Suprapubic skin (tissue), 4 donors: Measurements from ENCODE around the gene TP73. TPM values are rescaled to one million over a fixed set of nuclear protein-coding genes. Genes with fewer than 3 reads are reported as not detected.

Experiments
- DNase-seq, 2 donors: peaks; one replicate each; pipeline ENCODE4 v3.0.0-alpha.2; 2019; ENCODE audit warnings: low spot score in 2 of 2
- H3K27ac ChIP-seq: fragments of 200-600 bp; sonication (generic); one replicate; pipeline ENCODE4 v1.5.1; 2019
- H3K27me3 ChIP-seq: fragments of 200-600 bp; sonication (generic); one replicate; pipeline ENCODE4 v1.5.1; 2019
- H3K36me3 ChIP-seq: fragments of 200-600 bp; sonication (generic); one replicate; pipeline ENCODE4 v1.5.1; 2019
- H3K4me1 ChIP-seq: fragments of 200-600 bp; sonication (generic); one replicate; pipeline ENCODE4 v1.5.1; 2019
- H3K4me3 ChIP-seq: fragments of 200-600 bp; sonication (generic); one replicate; pipeline ENCODE4 v1.5.1; 2019; ENCODE audit warnings: mild to moderate bottlenecking
- H3K9me3 ChIP-seq: fragments of 200-600 bp; sonication (generic); one replicate; pipeline ENCODE4 v1.5.1; 2019
- CTCF ChIP-seq, 2 donors: fragments of 200-600 bp in 1 of 2; fragments of 450-650 bp in 1 of 2; sonication (generic) in 1 of 2; IDR thresholded peaks; one replicate each; pipeline ENCODE4 v1.5.1; 2016 to 2019; ENCODE audit warnings: antibody characterized with exemption in 2 of 2, mild to moderate bottlenecking in 1 of 2, moderate library complexity in 1 of 2
- EP300 ChIP-seq: sonication (generic); formaldehyde crosslinking; IDR thresholded peaks from one replicate; pipeline ENCODE4 v1.6.1; 2017; ENCODE audit warnings: antibody characterized with exemption
- POLR2A ChIP-seq, 2 donors: fragments of 450-650 bp; IDR thresholded peaks; one replicate each; pipeline ENCODE4 v1.6.1; 2017; ENCODE audit warnings: antibody characterized with exemption in 2 of 2, mild to moderate bottlenecking in 2 of 2, moderate library complexity in 2 of 2
- POLR2AphosphoS5 ChIP-seq, 3 donors: sonication (generic); formaldehyde crosslinking; IDR thresholded peaks; one replicate each; pipeline ENCODE4 v1.6.1; 2017; ENCODE audit warnings: antibody characterized with exemption in 3 of 3
- WGBS: methylation state at CpG from one replicate; pipeline ENCODE4 v1.1.5; 2018; 5-methylcytosine and 5-hydroxymethylcytosine counted together
- total RNA-seq, 4 donors: library from RNA; depleted of rRNA; stranded (reverse); fragments of >200 nt; gene quantifications; one replicate each; pipeline ENCODE4 v1.1.0, GENCODE V29; 2016

TP73 gene
- total RNA-seq, 4 donors from 2014 or later: 8.8 to 24.7 (median 16.9) TPM

GRCh38 chr1:3604997-3605823, 47.1 kb upstream of the TP73 start:
- no peak overlapping the region for H3K4me3 ChIP-seq
- H3K4me1 ChIP-seq: peaks cover 5% of the 10 kb centered on the region
- TF ChIP-seq POLR2AphosphoS5 (IDR thresholded peaks at IDR 0.05) (no peak), EP300 (no peak), POLR2A (IDR thresholded peaks at IDR 0.05) (no peak), CTCF (IDR thresholded peaks at IDR 0.05) (no peak)
- no peaks in the 10 kb centered on the region for H3K9me3 ChIP-seq
- 83% methylated on average over 7 of the region's 7 CpGs for WGBS
- DNase-seq: no peak
- peaks cover 14% of the 10 kb centered on the region for H3K27me3 ChIP-seq
- no peaks in the 10 kb centered on the region for H3K36me3 ChIP-seq
- no peak overlapping the region for H3K27ac ChIP-seq

- no peak overlapping the region for H3K4me3 ChIP-seq
- no peaks in the 10 kb centered on the region for H3K9me3 ChIP-seq
- WGBS: 87% methylated on average over 18 of the region's 23 CpGs
- H3K36me3 ChIP-seq: no peaks in the 10 kb centered on the region
- H3K4me1 ChIP-seq: peaks cover 23% of the 10 kb centered on the region
- no peak overlapping the region for H3K27ac ChIP-seq
- TF ChIP-seq CTCF (IDR thresholded peaks at IDR 0.05) (no peak), EP300 (no peak), POLR2A (IDR thresholded peaks at IDR 0.05) (no peak), POLR2AphosphoS5 (IDR thresholded peaks at IDR 0.05) (no peak)
- no peak for DNase-seq
- H3K27me3 ChIP-seq: peaks cover 32% of the 10 kb centered on the region
Measured at GRCh38 chr1:3606779-3607702, 45.3 kb upstream of the TP73 start.

GRCh38 chr1:3607703-3608065, 44.6 kb upstream of the TP73 start:
- no peak for TF ChIP-seq CTCF (IDR thresholded peaks at IDR 0.05)
- TF ChIP-seq POLR2AphosphoS5 (IDR thresholded peaks at IDR 0.05): no peak
- TF ChIP-seq EP300: no peak
- no peak for TF ChIP-seq POLR2A (IDR thresholded peaks at IDR 0.05)
- peaks cover 33% of the 10 kb centered on the region for H3K27me3 ChIP-seq
- WGBS: 83% methylated on average over 18 of the region's 18 CpGs
- no peak overlapping the region for H3K27ac ChIP-seq
- no peaks in the 10 kb centered on the region for H3K9me3 ChIP-seq
- no peaks in the 10 kb centered on the region for H3K36me3 ChIP-seq
- peaks cover 23% of the 10 kb centered on the region for H3K4me1 ChIP-seq
- no peak overlapping the region for H3K4me3 ChIP-seq
- DNase-seq: no peak

- Histone ChIP-seq H3K9me3 (no peaks in the 10 kb centered on the region), H3K4me3 (no peak overlapping the region), H3K36me3 (no peaks in the 10 kb centered on the region), H3K27ac (no peak overlapping the region), H3K4me1 (peaks cover 23% of the 10 kb centered on the region), H3K27me3 (peaks cover 33% of the 10 kb centered on the region)
- 88% methylated on average over 4 of the region's 7 CpGs for WGBS
- TF ChIP-seq POLR2A (IDR thresholded peaks at IDR 0.05) (no peak), POLR2AphosphoS5 (IDR thresholded peaks at IDR 0.05) (no peak), EP300 (no peak), CTCF (IDR thresholded peaks at IDR 0.05) (no peak)
- DNase-seq: no peak
Measured at GRCh38 chr1:3608154-3608553, 44.2 kb upstream of the TP73 start.
